Measurements from ENCODE around the gene GSTO2. TPM values are rescaled to one million over a fixed set of nuclear protein-coding genes. Genes with fewer than 3 reads are reported as not detected.

Gene GSTO2
- 6.6 TPM for polyA plus RNA-seq (2013, experiment 1 of 4)
- polyA plus RNA-seq (2013, experiment 2 of 4) = 8.8 TPM
- polyA plus RNA-seq (2013, experiment 3 of 4) = 3.4 TPM
- 4.5 TPM for polyA plus RNA-seq (2013, experiment 4 of 4)

DNA sequence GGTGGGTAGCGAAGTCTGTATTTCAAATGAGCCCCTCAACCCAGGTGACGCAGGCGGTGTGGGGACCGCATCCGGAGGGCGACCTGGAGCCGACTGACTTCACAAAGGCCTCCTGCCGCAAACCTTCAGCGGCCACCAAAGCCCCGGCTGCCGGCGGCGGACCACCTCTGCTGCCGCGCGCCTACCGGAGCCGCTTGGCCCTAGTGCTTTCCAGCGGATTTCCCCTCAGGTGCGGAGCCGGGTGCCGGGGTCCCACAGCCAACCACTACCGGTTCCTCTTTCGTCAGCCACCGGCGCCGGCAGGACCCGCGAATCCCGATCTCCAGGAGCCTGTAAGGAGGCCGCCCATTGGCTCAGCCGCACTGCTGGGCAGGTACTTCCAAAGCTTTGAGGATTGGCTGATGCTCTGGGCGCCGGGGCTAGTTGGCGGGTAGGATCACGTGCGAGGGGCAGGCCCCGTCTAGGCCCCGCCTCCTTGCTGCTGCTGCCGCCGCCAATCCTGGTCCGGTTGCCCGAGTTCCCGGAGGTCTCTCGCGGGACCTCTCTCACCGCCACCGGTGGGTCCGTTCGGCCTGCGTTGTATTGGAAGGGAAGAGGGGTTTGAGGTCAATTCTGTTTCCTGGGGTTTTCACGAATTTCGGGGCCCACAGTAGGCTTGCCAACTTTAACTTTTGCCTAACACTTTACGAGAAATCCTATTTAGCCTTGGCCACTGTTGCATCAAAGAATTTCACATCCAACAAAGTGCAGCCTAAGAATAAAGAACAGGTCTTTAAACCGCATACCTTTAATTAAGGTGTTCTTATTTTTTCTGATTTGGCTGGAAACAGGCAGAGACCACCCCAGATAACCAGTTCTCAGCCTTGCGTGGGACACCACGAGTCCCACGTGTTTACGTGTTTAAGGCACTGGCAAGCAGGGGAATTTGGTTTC lies at the start of gene GSTO2:
TSS of gene GSTO2 (plus strand) at position 472 of the 933 bp plus-strand sequence. CDS start 5,732 bp downstream, outside the sequence.
- H3K27me3 ChIP-seq (ENCODE audit: control insufficient read depth, insufficient read depth, low read length, poor library complexity, severe bottlenecking) = peaks cover 3% of the 10 kb centered on the region
- H3K9me3 ChIP-seq (ENCODE audit: control insufficient read depth, low read length) = no peaks in the 10 kb centered on the region
- peaks cover 7% of the 10 kb centered on the region for H3K4me1 ChIP-seq (ENCODE audit: control insufficient read depth, insufficient read depth, low read length)
- peak within 1 kb of the TSS; percentile 60 for H3K4me3 ChIP-seq (ENCODE audit: insufficient read depth, low read depth, low read length)
- peak within 1 kb of the TSS; percentile 69 for H3K27ac ChIP-seq (ENCODE audit: insufficient read depth, low read depth, low read length, poor library complexity, severe bottlenecking)
- 17% methylated on average over 59 of the region's 59 CpGs for WGBS, 2 experiments
- no peaks in the 10 kb centered on the region for H3K36me3 ChIP-seq (ENCODE audit: control insufficient read depth, insufficient read depth, low read length)

DNA sequence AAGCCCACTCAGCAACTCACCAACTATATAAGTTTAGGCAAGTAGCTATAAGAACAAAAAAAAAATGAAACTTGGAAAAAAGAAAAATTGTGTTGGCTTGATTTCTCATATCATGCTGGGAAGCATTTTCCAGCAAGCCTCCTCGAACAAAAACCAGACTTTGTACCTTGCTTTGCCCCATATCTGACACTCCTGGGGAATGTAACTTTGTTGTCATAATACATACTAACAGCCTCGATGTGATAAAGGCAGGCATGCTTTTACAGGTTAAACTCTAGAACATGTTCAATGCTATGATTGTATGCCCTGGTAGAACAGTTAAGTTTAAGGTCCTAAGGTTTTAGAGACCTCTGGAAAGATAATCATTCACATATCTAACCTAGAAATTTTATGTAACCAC lies 48.5 kb upstream of the GSTO2 start:
- H3K4me3 ChIP-seq (ENCODE audit: insufficient read depth, low read depth, low read length) = no peak overlapping the region
- H3K27ac ChIP-seq (ENCODE audit: insufficient read depth, low read depth, low read length, poor library complexity, severe bottlenecking) = no peak overlapping the region
- no peaks in the 10 kb centered on the region for H3K36me3 ChIP-seq (ENCODE audit: control insufficient read depth, insufficient read depth, low read length)
- 90 to 100% methylated on average over 1 to 2 of the region's 2 CpGs for WGBS, 2 experiments
- H3K9me3 ChIP-seq (ENCODE audit: control insufficient read depth, low read length) = no peaks in the 10 kb centered on the region
- no peaks in the 10 kb centered on the region for H3K27me3 ChIP-seq (ENCODE audit: control insufficient read depth, insufficient read depth, low read length, poor library complexity, severe bottlenecking)
- no peaks in the 10 kb centered on the region for H3K4me1 ChIP-seq (ENCODE audit: control insufficient read depth, insufficient read depth, low read length)

DNA sequence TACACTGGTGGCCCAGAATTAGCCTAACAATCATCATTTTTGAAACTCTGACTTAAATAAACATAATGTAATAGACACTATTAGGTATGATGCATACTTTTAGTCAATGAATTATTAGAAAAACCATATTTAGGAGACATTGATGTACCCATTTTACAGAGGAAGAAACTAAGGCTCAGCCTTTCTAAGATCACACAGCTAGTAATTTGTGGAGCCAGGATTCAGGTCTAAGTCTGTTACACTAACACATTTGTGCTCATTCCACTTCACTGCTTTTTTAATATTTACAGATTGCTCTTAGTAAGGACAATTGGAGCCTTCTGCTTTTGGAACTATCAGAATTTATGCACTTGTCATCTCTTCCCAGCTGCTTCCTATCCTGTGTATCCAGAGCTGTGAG lies 45.7 kb upstream of the GSTO2 start:
- no peaks in the 10 kb centered on the region for H3K36me3 ChIP-seq (ENCODE audit: control insufficient read depth, insufficient read depth, low read length)
- no peak overlapping the region for H3K27ac ChIP-seq (ENCODE audit: insufficient read depth, low read depth, low read length, poor library complexity, severe bottlenecking)
- no peaks in the 10 kb centered on the region for H3K27me3 ChIP-seq (ENCODE audit: control insufficient read depth, insufficient read depth, low read length, poor library complexity, severe bottlenecking)
- no peak overlapping the region for H3K4me3 ChIP-seq (ENCODE audit: insufficient read depth, low read depth, low read length)
- H3K4me1 ChIP-seq (ENCODE audit: control insufficient read depth, insufficient read depth, low read length) = no peaks in the 10 kb centered on the region
- H3K9me3 ChIP-seq (ENCODE audit: control insufficient read depth, low read length) = no peaks in the 10 kb centered on the region

DNA sequence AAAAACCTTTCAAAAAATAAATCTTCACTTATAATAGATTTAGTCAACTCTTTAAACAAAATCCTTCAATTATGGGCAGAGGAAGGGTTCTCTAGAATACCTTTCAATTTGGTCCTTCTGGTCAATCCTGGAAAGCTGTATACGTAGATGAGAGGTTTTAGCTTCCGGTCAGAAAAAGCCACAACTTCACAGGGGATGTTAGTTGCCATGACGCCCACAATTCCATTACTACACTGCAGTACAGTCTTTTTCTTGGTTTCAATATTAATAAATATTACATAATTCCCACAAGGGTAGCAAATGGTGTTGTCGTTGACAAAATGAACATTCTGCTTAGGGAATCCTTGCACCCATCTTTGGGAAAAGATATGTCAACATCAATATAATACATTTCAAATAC lies 38.5 kb upstream of the GSTO2 start:
- Histone ChIP-seq H3K4me3 (ENCODE audit: insufficient read depth, low read depth, low read length) (no peak overlapping the region), H3K4me1 (ENCODE audit: control insufficient read depth, insufficient read depth, low read length) (no peaks in the 10 kb centered on the region), H3K36me3 (ENCODE audit: control insufficient read depth, insufficient read depth, low read length) (no peaks in the 10 kb centered on the region), H3K9me3 (ENCODE audit: control insufficient read depth, low read length) (no peaks in the 10 kb centered on the region), H3K27ac (ENCODE audit: insufficient read depth, low read depth, low read length, poor library complexity, severe bottlenecking) (no peak overlapping the region), H3K27me3 (ENCODE audit: control insufficient read depth, insufficient read depth, low read length, poor library complexity, severe bottlenecking) (peaks cover 11% of the 10 kb centered on the region)
- 87 to 96% methylated on average over 4 of the region's 4 CpGs for WGBS, 2 experiments

DNA sequence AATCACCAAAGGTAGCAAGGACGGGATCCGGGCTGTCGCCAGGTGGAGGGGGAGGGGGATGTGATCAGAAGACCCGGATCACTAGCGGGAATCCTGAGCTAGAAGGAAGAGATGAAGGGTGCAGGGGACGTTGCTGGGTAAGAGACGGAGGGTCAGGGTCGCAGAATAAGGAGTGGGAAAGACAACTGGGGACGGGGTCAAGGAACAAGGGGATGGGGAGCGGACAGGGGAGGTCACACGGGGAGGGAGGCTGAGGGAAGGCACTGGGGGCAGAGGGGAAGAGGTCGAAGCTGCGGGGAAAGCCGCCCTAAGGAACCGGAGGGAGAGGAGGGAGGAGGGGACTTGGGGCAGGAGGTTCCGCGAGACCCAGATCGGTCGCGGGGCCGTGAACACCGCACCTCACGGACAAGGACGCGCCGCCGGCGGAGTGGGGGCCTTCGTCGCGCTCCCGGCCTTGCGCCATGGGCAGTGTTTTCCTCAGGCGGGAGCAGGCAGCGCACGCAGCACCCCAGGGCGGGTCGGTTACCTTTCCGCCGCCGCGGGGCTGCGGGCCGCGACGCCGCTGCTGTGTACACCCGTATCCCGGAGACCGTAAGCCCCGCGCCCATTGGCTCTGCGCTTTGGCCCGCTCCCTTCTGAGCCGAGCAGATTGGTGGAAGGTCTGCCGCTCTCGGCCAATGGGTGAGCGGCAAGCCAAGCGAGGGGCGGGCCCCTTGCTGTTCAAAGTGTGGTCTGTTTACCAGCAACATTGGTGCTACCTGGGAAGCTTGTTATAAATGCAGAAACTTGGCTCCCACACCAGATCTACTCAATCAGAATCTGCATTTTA lies 37.0 kb upstream of the GSTO2 start, which contains the start of gene CFAP43:
TSS of gene CFAP43 (minus strand) at position 581 of the 829 bp plus-strand sequence. CDS start at position 463, 118 bp downstream.
- Histone ChIP-seq H3K36me3 (ENCODE audit: control insufficient read depth, insufficient read depth, low read length) (no peaks in the 10 kb centered on the region), H3K4me1 (ENCODE audit: control insufficient read depth, insufficient read depth, low read length) (no peaks in the 10 kb centered on the region), H3K27ac (ENCODE audit: insufficient read depth, low read depth, low read length, poor library complexity, severe bottlenecking) (no peak within 1 kb of the TSS), H3K27me3 (ENCODE audit: control insufficient read depth, insufficient read depth, low read length, poor library complexity, severe bottlenecking) (peaks cover 11% of the 10 kb centered on the region), H3K9me3 (ENCODE audit: control insufficient read depth, low read length) (no peaks in the 10 kb centered on the region), H3K4me3 (ENCODE audit: insufficient read depth, low read depth, low read length) (peak within 1 kb of the TSS; percentile 73)
- 0% methylated on average over 60 of the region's 60 CpGs for WGBS, 2 experiments

DNA sequence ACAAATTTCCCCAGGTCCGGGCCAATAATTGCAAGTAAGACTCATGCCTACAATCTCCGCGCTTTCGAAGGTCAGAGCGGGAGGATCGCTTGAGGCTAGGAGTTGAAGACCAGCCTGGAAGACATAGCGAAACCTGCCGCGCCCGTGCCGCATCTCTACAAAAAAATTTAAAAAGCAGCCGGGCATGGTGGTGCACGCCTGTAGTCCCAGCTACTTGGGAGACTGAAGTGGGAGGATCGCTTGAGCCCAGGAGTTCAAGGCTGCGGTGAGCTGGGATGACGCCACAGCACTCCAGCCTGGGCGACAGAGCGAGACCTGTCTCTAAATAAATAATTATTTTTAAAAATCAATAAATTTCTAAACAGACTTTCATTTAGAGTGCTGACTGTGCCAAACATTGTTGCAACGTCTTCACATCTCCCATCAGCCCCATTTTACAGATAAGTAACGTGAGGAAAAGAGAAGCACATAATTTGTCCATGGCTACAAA lies 36.3 kb upstream of the GSTO2 start:
- peak overlapping the region; percentile 73 for H3K4me3 ChIP-seq (ENCODE audit: insufficient read depth, low read depth, low read length)
- WGBS, 2 experiments = 19 to 33% methylated on average over 17 to 20 of the region's 20 CpGs

DNA sequence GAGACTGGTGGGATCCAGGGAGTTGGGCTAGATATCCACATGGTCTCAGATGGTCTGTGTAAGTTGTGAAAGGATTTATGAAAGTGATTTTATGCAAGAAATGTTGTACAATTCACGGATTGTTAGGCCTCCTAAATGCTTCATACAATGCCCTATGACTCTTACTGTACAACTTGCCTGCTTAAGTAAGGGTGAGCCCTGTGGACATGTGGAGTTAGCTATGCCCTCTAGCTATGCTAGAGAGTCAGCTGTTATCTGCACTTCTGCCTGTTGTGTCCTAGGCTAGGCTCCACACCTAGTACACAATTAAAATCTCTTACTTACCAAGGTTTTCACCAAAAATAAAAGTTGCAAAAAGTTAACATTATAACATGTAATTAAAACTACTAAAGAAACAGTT lies 35.2 kb upstream of the GSTO2 start:
- Histone ChIP-seq H3K27me3 (ENCODE audit: control insufficient read depth, insufficient read depth, low read length, poor library complexity, severe bottlenecking) (peaks cover 11% of the 10 kb centered on the region), H3K4me3 (ENCODE audit: insufficient read depth, low read depth, low read length) (no peak overlapping the region), H3K27ac (ENCODE audit: insufficient read depth, low read depth, low read length, poor library complexity, severe bottlenecking) (no peak overlapping the region), H3K36me3 (ENCODE audit: control insufficient read depth, insufficient read depth, low read length) (no peaks in the 10 kb centered on the region), H3K9me3 (ENCODE audit: control insufficient read depth, low read length) (no peaks in the 10 kb centered on the region), H3K4me1 (ENCODE audit: control insufficient read depth, insufficient read depth, low read length) (no peaks in the 10 kb centered on the region)
- 80 to 100% methylated on average over 1 of the region's 1 CpG for WGBS, 2 experiments

More for the DNA sequence above, 36.3 kb upstream of the GSTO2 start:
- Histone ChIP-seq H3K4me1 (ENCODE audit: control insufficient read depth, insufficient read depth, low read length) (no peaks in the 10 kb centered on the region), H3K9me3 (ENCODE audit: control insufficient read depth, low read length) (no peaks in the 10 kb centered on the region), H3K36me3 (ENCODE audit: control insufficient read depth, insufficient read depth, low read length) (no peaks in the 10 kb centered on the region), H3K27me3 (ENCODE audit: control insufficient read depth, insufficient read depth, low read length, poor library complexity, severe bottlenecking) (peaks cover 11% of the 10 kb centered on the region), H3K27ac (ENCODE audit: insufficient read depth, low read depth, low read length, poor library complexity, severe bottlenecking) (no peak overlapping the region)

DNA sequence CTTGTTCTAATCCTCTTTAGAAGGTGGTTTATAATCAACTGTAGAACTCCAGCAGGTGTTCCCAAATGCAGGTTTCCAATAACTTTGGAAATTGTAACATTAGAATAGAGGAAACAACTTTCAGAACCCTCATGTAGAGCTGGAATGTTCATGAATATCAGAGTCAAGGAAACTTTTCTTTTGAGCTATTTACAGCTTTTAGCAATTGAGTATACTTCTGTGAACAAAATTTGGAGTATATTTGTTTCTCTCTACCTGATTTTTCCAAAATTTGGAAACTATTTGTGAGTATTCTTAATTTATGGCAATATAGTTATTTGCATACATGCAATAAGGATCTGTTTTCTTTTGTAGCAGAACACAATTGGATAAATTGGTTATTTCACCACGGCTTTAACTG lies 34.0 kb upstream of the GSTO2 start:
- Histone ChIP-seq H3K4me3 (ENCODE audit: insufficient read depth, low read depth, low read length) (no peak overlapping the region), H3K36me3 (ENCODE audit: control insufficient read depth, insufficient read depth, low read length) (no peaks in the 10 kb centered on the region), H3K27me3 (ENCODE audit: control insufficient read depth, insufficient read depth, low read length, poor library complexity, severe bottlenecking) (peaks cover 11% of the 10 kb centered on the region), H3K27ac (ENCODE audit: insufficient read depth, low read depth, low read length, poor library complexity, severe bottlenecking) (no peak overlapping the region), H3K9me3 (ENCODE audit: control insufficient read depth, low read length) (no peaks in the 10 kb centered on the region), H3K4me1 (ENCODE audit: control insufficient read depth, insufficient read depth, low read length) (no peaks in the 10 kb centered on the region)
- 86% methylated on average over 1 of the region's 1 CpG for WGBS, 2 experiments

DNA sequence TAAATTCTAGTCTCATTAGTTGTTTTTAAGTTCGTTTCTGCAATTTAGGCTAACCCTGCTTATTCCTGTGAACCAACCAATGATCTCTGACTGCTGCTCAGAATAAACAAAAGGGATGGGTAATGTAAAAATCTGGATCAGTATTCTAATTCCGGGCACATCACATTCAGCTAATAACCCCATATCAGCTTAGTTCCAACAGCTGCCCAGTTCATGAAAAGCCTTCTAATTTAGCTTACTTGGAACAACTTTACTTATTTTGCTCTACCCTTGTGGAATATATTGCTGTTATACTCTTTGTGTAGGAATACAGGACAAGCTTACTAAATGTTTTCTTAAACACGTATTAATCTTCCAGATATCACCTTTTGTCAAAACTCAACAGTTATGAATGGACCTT lies 33.2 kb upstream of the GSTO2 start:
- H3K9me3 ChIP-seq (ENCODE audit: control insufficient read depth, low read length) = no peaks in the 10 kb centered on the region
- 83 to 93% methylated on average over 3 of the region's 3 CpGs for WGBS, 2 experiments

DNA sequence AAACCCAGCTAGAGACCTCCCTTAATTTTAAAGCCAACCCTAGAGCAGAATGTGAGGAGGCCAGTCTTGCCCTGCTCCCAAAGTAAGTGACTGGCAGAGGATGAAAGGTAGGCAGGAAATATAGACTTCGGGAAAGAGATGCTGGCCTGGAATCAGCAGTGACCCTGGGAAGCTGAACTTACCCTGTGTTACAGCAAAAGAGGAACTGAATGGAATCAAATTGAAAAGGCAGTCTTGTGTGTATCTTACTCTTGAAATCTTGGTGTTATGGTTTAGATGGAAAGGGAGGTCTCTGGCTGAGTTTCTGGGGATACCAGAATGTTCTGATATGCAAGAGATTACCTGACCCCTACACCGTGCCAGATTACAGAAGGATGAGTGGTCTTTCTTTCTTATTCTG lies 28.9 kb upstream of the GSTO2 start:
- H3K4me1 ChIP-seq (ENCODE audit: control insufficient read depth, insufficient read depth, low read length) = no peaks in the 10 kb centered on the region
- H3K27me3 ChIP-seq (ENCODE audit: control insufficient read depth, insufficient read depth, low read length, poor library complexity, severe bottlenecking) = no peaks in the 10 kb centered on the region
- no peak overlapping the region for H3K27ac ChIP-seq (ENCODE audit: insufficient read depth, low read depth, low read length, poor library complexity, severe bottlenecking)
- H3K36me3 ChIP-seq (ENCODE audit: control insufficient read depth, insufficient read depth, low read length) = no peaks in the 10 kb centered on the region
- no peaks in the 10 kb centered on the region for H3K9me3 ChIP-seq (ENCODE audit: control insufficient read depth, low read length)
- 85 to 90% methylated on average over 2 of the region's 2 CpGs for WGBS, 2 experiments
- no peak overlapping the region for H3K4me3 ChIP-seq (ENCODE audit: insufficient read depth, low read depth, low read length)

More for the DNA sequence above, 33.2 kb upstream of the GSTO2 start:
- H3K27me3 ChIP-seq (ENCODE audit: control insufficient read depth, insufficient read depth, low read length, poor library complexity, severe bottlenecking) = peaks cover 11% of the 10 kb centered on the region
- no peak overlapping the region for H3K27ac ChIP-seq (ENCODE audit: insufficient read depth, low read depth, low read length, poor library complexity, severe bottlenecking)
- no peaks in the 10 kb centered on the region for H3K4me1 ChIP-seq (ENCODE audit: control insufficient read depth, insufficient read depth, low read length)
- no peak overlapping the region for H3K4me3 ChIP-seq (ENCODE audit: insufficient read depth, low read depth, low read length)
- no peaks in the 10 kb centered on the region for H3K36me3 ChIP-seq (ENCODE audit: control insufficient read depth, insufficient read depth, low read length)

Data from ectodermal cell (in vitro differentiated cells).